GM21717 (cell line): Measurements from ENCODE around the gene CDC40.

Source experiments
- ATAC-seq: cut with Tn5 transposase; IDR thresholded peaks from one replicate; pipeline ENCODE4 v1.9.1; 2021; ENCODE audit warnings: mild to moderate bottlenecking, moderate library complexity; ENCODE audit not compliant: unreplicated experiment

The CDC40 gene

DNA sequence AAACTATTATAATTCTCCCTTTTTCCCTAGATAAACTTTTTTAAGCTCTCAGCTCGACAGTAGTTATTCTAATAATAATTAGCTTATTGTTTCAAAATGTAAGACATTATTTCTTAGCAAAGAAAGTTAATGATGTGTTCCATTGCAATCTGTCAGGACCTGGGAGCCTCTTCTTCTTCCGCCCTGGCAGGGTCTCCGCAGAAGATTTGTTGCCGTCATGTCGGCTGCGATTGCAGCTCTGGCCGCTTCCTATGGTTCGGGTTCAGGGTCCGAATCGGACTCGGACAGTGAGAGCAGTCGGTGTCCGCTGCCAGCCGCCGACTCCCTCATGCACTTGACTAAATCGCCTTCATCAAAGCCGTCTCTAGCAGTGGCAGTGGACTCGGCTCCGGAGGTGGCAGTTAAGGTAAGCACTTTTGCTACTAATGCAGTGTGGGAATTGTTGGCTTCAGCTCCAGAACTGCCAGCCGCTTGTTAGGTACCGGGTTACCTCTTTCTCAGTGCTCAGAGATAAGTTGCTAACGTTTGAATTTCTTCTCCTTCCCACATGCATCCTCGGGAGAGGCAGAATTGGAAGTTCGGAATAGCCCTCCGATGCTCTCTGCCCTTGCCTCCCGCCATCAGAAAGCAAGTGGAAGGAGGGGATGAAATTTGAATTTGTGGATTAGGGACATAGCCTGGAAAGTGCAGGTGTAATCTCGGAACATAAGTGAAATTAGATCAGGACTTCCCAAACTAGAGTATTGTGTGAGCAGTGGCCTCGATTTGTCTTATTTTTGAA lies at the start of gene CDC40:
Gene CDC40 (plus strand): TSS at position 200 of the 781 bp plus-strand sequence. CDS start 18 bp downstream, at position 218.
- ATAC-seq, result peak; percentile 40

DNA sequence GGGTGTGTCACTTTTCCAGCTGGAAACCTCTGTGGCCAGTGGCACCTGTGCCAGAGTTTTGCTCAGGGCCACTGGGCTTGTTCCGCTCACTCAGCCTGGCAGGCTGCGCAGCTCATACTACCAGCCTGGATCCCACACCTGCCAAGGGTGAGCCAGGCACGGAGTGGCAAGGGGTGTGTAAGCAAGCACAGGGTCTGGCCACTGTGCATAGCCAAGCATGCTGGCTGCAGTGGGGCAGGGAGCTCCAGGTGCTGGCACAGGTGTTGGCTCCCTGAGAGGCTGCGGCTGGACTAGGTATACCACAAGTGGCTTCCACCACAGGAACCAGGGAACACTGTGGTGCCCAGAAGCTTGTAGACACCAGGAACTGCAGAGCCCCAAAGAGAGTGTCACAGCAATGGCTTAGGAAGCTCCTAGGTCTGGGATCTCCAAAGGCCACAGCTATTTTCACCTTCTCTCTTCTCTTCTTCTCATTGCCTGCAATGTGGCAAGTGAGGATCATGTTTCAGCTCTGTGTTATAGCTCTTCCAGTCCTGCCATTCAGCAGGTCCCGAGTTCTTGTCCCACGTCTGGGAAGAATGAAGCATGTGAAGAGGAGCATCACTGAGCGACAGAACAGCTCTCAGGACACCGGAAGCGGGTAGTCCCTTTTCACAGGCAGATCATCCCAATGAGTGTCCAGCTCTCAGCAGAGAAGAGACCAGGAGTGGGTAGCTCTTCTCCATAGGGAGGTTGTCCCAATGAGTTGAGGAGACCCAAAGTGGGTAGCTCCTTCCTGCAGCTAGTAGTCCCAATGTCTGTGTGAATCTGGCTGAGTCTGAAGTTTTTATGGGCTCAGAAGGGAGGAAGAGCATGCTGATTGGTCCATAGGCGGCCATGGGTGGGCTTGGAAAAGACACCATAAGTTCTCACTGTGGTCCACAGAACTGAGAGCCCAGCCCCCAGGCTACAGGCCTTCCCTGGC lies 42.0 kb upstream of the CDC40 start:
- no peak for ATAC-seq

DNA sequence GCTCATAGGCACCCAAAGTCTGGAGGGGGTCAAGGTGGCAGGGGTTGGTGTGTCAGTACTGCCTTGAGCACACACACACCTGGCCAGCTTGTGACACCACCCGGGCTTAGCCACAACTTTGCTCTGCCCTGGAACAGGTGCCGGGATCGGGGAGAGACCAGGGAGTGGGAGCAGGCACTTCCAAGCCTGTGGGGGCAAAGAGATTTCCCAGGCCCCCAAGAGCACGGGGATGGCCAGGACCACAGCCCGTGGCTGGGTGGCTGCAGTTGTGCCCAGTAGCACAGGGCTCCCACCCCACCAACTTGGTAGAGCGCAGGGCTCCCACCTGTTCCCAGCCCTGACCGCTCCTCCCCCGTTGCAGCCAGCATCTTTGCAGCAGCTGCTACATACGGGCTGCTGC lies 41.2 kb upstream of the CDC40 start:
- no peak for ATAC-seq

DNA sequence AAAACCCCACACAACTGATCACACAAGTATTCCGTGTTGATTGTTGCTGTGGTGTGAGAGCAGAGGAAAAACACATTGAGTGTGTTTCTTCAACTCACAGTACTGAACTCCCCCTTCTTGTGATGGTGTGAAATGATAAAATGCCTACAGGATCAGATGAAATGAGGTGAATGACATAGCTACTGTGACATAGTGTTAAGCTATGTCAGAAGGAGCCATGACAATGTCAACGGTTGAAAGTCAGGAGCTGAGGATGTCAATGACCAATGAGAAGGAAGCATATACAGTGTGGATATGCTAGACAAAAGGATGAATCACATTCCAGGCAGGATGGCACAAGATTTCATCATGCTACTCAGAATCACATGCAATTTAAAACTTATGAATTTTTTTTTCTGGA lies 39.6 kb upstream of the CDC40 start:
- no peak for ATAC-seq

DNA sequence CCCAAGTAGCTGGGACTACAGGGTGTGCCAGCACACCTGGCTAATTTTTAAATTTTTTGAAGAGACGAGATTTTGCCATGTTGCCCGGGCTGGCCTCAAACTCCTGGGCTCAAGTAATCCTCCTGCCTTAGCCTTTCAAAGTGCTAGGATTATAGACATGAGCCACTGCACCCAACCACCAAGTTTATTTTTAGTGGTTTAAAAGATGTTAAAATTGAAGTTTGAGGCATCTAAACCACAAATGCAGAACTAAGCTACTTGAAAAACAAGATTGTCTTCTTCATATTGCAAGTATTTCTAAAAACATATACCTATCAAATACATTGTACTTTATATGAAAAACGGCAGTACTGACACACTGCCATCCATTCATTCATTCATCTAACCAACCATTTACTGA lies 32.4 kb upstream of the CDC40 start:
- no peak for ATAC-seq

DNA sequence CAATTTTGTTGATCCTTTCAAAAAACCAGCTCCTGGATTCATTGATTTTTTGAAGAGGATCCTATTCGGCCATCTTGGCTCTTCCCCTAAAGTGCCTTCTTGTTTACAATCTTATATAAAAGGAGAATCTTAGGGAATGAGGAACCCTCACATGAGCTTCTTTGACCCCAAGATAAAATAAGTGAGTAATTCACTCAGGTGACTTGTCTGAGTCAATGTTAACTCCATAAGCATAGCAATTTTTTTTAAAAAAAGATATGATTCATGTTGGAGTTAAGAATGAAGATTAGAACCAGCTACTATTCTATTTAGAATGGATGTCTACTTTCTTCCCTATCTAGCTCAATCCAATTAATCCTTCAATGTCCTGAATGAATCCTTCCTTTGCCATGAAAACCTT lies 21.7 kb upstream of the CDC40 start:
- no peak for ATAC-seq

- no peak for ATAC-seq
Measured at GRCh38 chr6:110170081-110170480, 10.1 kb upstream of the CDC40 start.

GRCh38 chr6:110173506-110174132 lies 6.6 kb upstream of the CDC40 start:
- no peak for ATAC-seq

DNA sequence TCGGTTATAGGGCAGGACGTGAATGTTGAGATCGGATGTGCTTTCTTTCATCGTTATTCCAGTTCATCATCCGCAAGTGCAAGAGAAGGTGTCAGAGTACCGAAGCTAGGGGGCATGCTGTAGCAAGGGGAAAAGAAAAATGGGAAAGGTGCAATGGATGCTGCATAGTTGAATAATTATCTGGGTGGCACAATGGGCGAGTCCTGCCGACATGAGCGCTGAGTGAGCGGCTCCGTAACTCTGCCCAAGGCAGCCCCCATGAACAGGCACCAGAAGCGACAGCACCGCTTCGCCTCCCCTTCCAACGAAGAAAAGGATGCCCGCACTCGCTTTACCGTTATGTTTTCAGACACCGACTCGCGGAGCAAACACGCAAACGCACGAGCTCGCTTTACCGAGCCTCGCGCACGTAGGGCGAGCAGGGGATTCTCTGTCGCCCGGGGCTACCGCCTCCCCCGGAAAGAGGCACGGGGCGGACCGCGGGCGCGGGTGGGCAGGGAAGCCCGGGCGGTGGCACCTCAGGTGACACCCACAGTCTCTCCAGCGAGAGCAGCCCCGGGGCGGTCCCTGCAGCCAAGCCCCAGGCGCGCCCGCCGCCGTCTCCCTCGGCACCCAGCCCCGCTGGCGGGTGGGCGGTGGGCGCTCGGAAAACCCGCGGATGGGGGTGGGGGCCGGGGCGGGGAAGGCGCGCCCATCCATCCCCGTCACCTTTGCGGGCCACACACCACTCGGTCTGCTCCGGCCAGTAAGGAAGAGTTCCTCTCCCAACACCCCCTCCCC lies 1.4 kb upstream of the CDC40 start:
- peak; percentile 32 for ATAC-seq

DNA sequence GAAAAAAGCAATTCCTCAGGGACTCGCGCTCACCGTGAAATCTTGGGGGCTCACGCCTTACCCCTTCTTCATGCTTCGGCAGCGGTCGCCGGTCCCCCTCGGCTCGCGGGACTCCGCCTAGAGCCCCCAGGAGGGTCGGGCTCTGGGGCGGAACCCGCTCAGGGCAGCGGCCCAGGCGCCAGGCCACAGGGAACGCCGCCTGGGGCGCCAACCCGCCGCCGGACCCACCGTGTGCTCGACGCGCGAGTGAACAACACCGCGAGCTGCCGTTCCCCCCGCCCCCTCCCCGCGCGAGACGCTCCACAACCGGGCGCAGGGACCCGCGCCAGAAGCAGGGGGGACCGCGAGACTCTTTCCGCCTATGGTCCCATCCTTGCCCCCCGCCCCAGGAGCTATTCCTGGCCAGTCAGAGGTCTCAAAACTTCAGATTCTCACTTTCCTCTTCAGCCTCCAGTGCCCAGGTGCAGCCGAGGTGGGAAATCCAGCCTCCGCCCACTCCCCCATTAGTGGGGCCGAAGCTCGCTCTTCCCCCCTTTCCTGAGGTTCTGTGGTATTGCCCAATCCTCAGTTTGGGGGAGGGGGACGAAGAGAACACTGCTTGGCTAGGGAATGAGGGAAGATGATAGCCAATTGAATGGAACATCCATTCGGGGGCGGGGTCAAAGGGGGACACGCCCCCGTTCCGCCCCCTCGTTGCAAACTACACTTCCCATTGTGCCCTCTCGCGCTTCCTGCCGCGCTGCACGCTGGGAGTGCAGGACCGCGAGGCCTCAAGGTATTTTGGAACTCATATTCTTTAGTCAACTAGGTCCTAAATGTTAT lies 610 bp upstream of the CDC40 start, which contains the start of gene WASF1:
Gene WASF1 (minus strand): TSS at position 265 of the 822 bp plus-strand sequence. CDS start 52,069 bp downstream, outside the sequence.
- ATAC-seq, result peak; percentile 81

DNA sequence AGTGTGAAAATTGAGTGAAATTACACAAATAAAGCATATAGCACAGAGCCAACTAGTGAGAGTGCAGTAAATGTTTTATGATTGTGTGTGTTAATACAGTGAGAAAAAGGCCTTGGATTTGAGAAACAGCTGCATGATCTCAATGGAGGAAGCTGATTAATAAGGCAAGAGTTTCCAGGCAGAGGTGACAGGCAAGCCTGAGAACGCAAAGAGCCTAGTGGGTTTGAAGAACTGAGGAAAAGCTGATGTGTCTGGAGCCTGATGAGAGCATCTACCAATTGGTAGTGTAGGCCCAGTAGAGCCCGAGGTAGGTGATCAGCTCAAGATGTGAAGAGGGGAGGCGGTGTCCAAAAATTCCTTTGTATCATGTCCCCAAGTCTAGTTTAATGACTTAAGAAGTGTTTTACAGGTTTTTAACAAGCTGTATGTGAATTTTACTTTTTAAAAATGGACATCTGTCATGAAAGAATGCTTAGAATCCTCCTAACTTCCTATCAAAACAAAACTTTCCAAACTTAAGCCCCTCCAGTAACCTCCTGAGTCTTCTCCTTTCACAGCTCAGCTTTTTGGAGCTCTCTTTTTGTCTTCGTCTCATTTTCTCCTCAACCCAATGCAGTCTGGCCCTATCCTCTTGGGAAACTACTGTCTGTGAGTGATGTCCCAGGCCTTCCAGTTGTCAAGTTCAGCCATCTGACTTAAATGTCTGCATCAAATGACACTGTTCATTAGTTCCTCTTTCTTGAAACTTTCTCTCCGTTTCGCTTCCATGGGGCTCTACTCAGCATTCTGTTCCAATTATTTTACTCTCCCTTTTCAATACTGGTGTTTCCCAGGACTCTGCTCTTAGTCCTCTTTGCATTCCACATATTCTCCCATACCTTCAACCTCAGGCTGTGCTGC lies 1.2 kb downstream of the CDC40 start:
- ATAC-seq, result no peak

DNA sequence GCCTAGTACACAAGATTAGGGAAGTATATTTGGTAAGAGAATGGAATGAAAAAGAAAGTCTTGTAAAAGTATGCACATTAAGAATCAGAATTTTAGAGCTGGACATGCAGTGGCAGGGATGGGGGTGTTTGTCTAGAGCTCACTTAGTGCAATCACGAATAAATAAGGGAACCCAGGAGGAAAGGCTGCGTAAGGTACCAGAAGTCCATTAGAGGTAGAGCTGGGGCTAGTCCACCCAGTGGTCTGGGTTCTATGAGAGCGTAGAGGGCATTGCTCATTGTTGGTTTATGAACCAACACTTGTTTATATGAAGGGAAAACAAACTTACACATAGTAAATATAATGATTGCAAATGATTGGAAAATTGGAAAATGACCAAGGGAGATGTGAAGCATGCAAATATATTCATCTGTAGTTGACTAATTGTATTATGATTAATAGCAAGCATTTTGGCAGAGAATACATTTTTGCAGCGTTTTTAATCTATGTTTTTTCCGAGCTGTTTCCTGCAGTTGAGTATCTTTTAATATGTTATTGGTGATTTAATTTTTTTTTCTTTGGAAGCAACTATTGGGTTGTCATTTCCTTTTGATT lies 3.2 kb downstream of the CDC40 start:
- no peak for ATAC-seq

- peak; percentile 61 for ATAC-seq
Measured at GRCh38 chr6:110185879-110186278, 5.7 kb downstream of the CDC40 start.

- no peak for ATAC-seq
Measured at GRCh38 chr6:110188791-110189190, 8.6 kb downstream of the CDC40 start.

DNA sequence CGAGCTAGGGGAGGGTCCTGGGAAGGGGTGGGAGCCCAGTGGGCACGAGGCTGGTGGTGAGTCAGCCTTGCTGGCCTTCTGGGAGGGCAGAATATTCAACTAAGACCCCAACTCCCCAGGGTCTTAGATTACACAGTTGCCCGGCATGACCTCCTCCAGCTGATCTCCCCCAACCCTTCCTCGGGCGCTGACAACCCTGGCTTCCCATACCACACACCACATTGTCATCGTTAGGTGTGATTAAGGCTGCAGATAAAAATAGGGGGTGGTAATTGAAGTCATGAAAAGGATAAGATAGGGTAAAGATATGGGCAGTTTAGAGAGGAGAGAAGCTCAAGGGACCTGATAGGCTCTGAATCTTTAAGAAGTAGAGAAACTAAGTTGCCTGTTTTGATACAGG lies 10.5 kb downstream of the CDC40 start:
- ATAC-seq, result no peak

DNA sequence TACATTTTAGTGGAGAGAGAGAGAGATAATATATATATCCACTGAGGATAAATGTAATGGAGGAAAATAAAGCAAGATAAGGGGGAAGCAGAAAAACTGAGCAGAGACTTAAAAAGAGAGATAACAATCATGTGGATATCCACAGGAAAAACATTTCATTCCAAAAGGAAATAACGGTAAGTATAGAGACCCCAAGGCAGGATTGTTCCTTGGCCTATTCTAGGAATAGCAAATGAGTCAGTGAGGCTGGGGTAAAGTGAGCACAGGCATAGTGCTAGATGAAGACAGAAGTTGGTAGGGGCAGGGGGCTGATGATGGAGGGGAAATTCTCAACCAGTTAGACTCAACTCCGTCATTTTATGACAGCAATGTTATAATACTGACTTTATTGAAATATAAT lies 11.2 kb downstream of the CDC40 start:
- ATAC-seq, result no peak

DNA sequence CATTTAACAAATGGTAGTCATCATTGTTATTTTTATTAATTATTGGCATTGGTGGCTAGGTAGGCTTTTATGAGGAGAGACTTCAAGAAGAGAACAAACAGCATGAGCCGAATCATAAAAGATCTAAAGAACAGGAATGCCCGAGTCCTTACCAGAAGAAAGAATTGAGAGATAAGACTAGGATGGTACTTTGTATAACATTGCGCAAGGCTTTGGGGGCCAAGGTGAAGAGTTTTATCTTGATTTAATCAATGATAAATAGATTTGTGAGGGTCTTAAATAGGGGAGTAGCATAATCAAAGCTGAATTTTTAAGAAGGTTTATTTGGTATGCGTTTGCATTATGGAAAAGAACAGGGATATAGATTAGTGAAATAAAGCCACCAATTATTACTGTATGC lies 15.4 kb downstream of the CDC40 start:
- ATAC-seq, result no peak

- ATAC-seq, result no peak
Measured at GRCh38 chr6:110196874-110197273, 16.6 kb downstream of the CDC40 start.
